Endothelial cell of umbilical vein (primary cell): Measurements from ENCODE around the gene CACNA2D1. TPM values are rescaled to one million over a fixed set of nuclear protein-coding genes. Genes with fewer than 3 reads are reported as not detected.

Source experiments
- BruUV-seq: library from RNA; stranded (reverse); fragments of 400-500 nt; replicated peaks from 2 replicates; lab custom pipeline; 2021; lab: Mats Ljungman, UMichigan
- CTCF ChIA-PET: fragments of 300-600, 350-600 bp; sonication (Branson Sonifier 250); formaldehyde crosslinking; loops from one replicate; lab custom pipeline; 2021; ENCODE audit warnings: antibody characterized with exemption, inconsistent platforms; lab: Charles Lee
- POLR2A ChIA-PET: fragments of 300-600, 350-600 bp; sonication (Branson Sonifier 250); formaldehyde crosslinking; loops from one replicate; lab custom pipeline; 2021; ENCODE audit warnings: antibody characterized with exemption, inconsistent platforms; lab: Charles Lee
- DNase-seq: peaks from one replicate; pipeline ENCODE4 v3.0.0-alpha.2; 2011; ENCODE audit warnings: low read depth, low spot score
- FAIRE-seq: peaks from 2 replicates; lab custom pipeline; 2011; peaks lifted over from hg19 to GRCh38; lab: Jason Lieb, UNC
- H2AFZ ChIP-seq: 2 replicates; pipeline ENCODE4 v1.6.0; 2012; ENCODE audit warnings: low read depth, low read length, control low read depth, inconsistent platforms
- H3K27ac ChIP-seq: 2 replicates; pipeline ENCODE4 v1.5.1; 2011; ENCODE audit warnings: low read depth, mild to moderate bottlenecking, control low read depth, low read length, moderate library complexity; ENCODE audit not compliant: insufficient read depth
- H3K27me3 ChIP-seq, 2 experiments: 2 replicates each; pipeline versions ENCODE4 v1.6.0 to v1.6.1; 2011; ENCODE audit warnings: low read length in 2 of 2, mixed read lengths in 1 of 2; ENCODE audit not compliant: control insufficient read depth in 2 of 2, insufficient read depth in 2 of 2
- H3K36me3 ChIP-seq, 2 experiments: 2 replicates in 1 of 2; 3 replicates in 1 of 2; pipeline ENCODE4 v1.5.1; 2011; ENCODE audit warnings: low read length in 2 of 2, mild to moderate bottlenecking in 1 of 2, moderate library complexity in 1 of 2; ENCODE audit not compliant: control insufficient read depth in 2 of 2, insufficient read depth in 2 of 2; ENCODE audit errors: extremely low read depth in 1 of 2
- H3K4me1 ChIP-seq: 3 replicates; pipeline ENCODE4 v1.5.1; 2011; ENCODE audit warnings: mild to moderate bottlenecking, low read length; ENCODE audit not compliant: control insufficient read depth, insufficient read depth; ENCODE audit errors: extremely low read depth
- H3K4me2 ChIP-seq: 2 replicates; pipeline ENCODE4 v1.6.1; 2011; ENCODE audit warnings: low read length, control low read depth, mixed read lengths; ENCODE audit not compliant: insufficient read depth
- H3K4me3 ChIP-seq, 3 experiments: fragments of 200-600 bp in 1 of 3; sonication (generic), shearing (Covaris generic) in 1 of 3; replicated peaks in 1 of 3; 2 replicates each; pipeline ENCODE4 v1.5.1; 2011 to 2016; ENCODE audit warnings: control low read depth in 3 of 3, low read length in 3 of 3, mild to moderate bottlenecking in 2 of 3, inconsistent platforms in 1 of 3, low read depth in 1 of 3, moderate library complexity in 1 of 3; ENCODE audit not compliant: insufficient read depth in 1 of 3
- H3K79me2 ChIP-seq: 2 replicates; pipeline ENCODE4 v1.6.0; 2012; ENCODE audit warnings: low read length, inconsistent platforms; ENCODE audit not compliant: control insufficient read depth, insufficient read depth
- H3K9ac ChIP-seq: replicated peaks from 2 replicates; pipeline ENCODE3; 2011; ENCODE audit warnings: low read length, control low read depth; ENCODE audit not compliant: insufficient read depth; ENCODE audit errors: extremely low read depth
- H3K9me1 ChIP-seq: replicated peaks from 3 replicates; pipeline ENCODE4 v1.6.0; 2011; ENCODE audit warnings: mild to moderate bottlenecking, low read length; ENCODE audit not compliant: control insufficient read depth, insufficient read depth; ENCODE audit errors: extremely low read depth
- H3K9me3 ChIP-seq: replicated peaks from 2 replicates; pipeline ENCODE4 v1.5.1; 2012; ENCODE audit warnings: low read length, inconsistent platforms; ENCODE audit not compliant: control insufficient read depth, insufficient read depth
- H4K20me1 ChIP-seq: replicated peaks from 2 replicates; pipeline ENCODE3; 2011; ENCODE audit warnings: mild to moderate bottlenecking, low read length; ENCODE audit not compliant: control insufficient read depth, insufficient read depth; ENCODE audit errors: extremely low read depth
- EZH2 ChIP-seq: IDR thresholded peaks from 2 replicates; pipeline ENCODE4 v1.6.1; 2012; ENCODE audit warnings: borderline replicate concordance, low read depth, mild to moderate bottlenecking, moderate library complexity, low read length, inconsistent platforms; ENCODE audit not compliant: severe bottlenecking
- FOS ChIP-seq: IDR thresholded peaks from 2 replicates; pipeline ENCODE4 v1.6.1; 2011; ENCODE audit warnings: mild to moderate bottlenecking, low read length, moderate library complexity, borderline replicate concordance; ENCODE audit not compliant: insufficient read depth
- GATA2 ChIP-seq: IDR thresholded peaks from 2 replicates; pipeline ENCODE4 v1.7.0; 2011; ENCODE audit warnings: low read depth, mild to moderate bottlenecking, moderate library complexity, mixed read lengths, low read length; ENCODE audit not compliant: insufficient read length, insufficient read depth
- JUN ChIP-seq: IDR thresholded peaks from 2 replicates; pipeline ENCODE4 v1.6.1; 2011; ENCODE audit warnings: borderline replicate concordance, low read depth; ENCODE audit not compliant: insufficient read length, insufficient read depth
- MAX ChIP-seq: IDR thresholded peaks from 2 replicates; pipeline ENCODE4 v1.6.1; 2011; ENCODE audit not compliant: insufficient read depth, insufficient read length
- MYC ChIP-seq: IDR thresholded peaks from one replicate; pipeline ENCODE4 v1.6.1; 2011; ENCODE audit warnings: mild to moderate bottlenecking, low read depth, low read length
- POLR2A ChIP-seq: IDR thresholded peaks from 2 replicates; pipeline ENCODE4 v1.6.1; 2012; ENCODE audit warnings: low read depth, mild to moderate bottlenecking, control low read depth, low read length
- POLR2AphosphoS5 ChIP-seq: IDR thresholded peaks from 2 replicates; pipeline ENCODE4 v1.6.1; 2012; ENCODE audit warnings: low read depth, mild to moderate bottlenecking, control low read depth, low read length, moderate library complexity; ENCODE audit not compliant: insufficient read depth
- dilution Hi-C: fragments of 300-500 bp; cut with MboI; formaldehyde crosslinking; loops from one replicate; pipeline ENCODE4 v1.15.0; 2019; ENCODE audit warnings: low sequenced_read_pairs; ENCODE audit not compliant: extremely low pct_ligation_motif_present
- intact Hi-C: fragments of 100-400 bp; cut with micrococcal nuclease; formaldehyde crosslinking; loops from one replicate; pipeline ENCODE4 v1.10.0; 2022
- polyA plus RNA-seq, 4 experiments: library from polyadenylated mRNA; depleted of rRNA in 3 of 4; stranded (reverse) in 3 of 4; unstranded in 1 of 4; fragments of >200 nt; gene quantifications; 2 replicates each; pipeline versions ENCODE4 v1.2.1 to v1.2.3, GENCODE V29; 2011 to 2012; ENCODE audit warnings: missing spikeins in 1 of 4
- total RNA-seq: library from RNA; stranded (reverse); gene quantifications from 2 replicates; pipeline ENCODE4 v1.2.3, GENCODE V29; 2021
- TF ChIP-seq, protein P1 (sequence below), 2 donors: IDR thresholded peaks; 1 replicate in 1 of 2; 2 replicates in 1 of 2; pipeline ENCODE4 v1.5.1; 2011; ENCODE audit warnings: low read length in 2 of 2, mild to moderate bottlenecking in 2 of 2, moderate library complexity in 2 of 2, control low read depth in 1 of 2, inconsistent platforms in 1 of 2, low read depth in 1 of 2; ENCODE audit not compliant: insufficient read depth in 1 of 2; ENCODE audit errors: extremely low read depth in 1 of 2

The CACNA2D1 gene
- total and polyA plus RNA-seq, 2 donors (not counting 3 experiments of a cell fraction or from before 2014, with no cell fraction given): 4.1 to 38.6 TPM

- Histone ChIP-seq H2AFZ (no peak overlapping the region), H3K36me3 (no peaks in the 10 kb centered on the region), H3K4me3 (no peak overlapping the region), H3K9me1 (no peaks in the 10 kb centered on the region), H3K27ac (no peak overlapping the region), H3K27me3 (no peaks in the 10 kb centered on the region), H3K79me2 (no peaks in the 10 kb centered on the region), H3K9ac (no peak overlapping the region), H3K9me3 (no peaks in the 10 kb centered on the region), H3K4me1 (peaks cover 3% of the 10 kb centered on the region), H4K20me1 (no peaks in the 10 kb centered on the region), H3K4me2 (no peak overlapping the region)
- TF ChIP-seq EZH2 (no peak), FOS (no peak), MYC (no peak), POLR2AphosphoS5 (no peak), MAX (no peak), POLR2A (no peak), GATA2 (no peak), JUN (no peak)
- TF ChIP-seq, protein P1, sequence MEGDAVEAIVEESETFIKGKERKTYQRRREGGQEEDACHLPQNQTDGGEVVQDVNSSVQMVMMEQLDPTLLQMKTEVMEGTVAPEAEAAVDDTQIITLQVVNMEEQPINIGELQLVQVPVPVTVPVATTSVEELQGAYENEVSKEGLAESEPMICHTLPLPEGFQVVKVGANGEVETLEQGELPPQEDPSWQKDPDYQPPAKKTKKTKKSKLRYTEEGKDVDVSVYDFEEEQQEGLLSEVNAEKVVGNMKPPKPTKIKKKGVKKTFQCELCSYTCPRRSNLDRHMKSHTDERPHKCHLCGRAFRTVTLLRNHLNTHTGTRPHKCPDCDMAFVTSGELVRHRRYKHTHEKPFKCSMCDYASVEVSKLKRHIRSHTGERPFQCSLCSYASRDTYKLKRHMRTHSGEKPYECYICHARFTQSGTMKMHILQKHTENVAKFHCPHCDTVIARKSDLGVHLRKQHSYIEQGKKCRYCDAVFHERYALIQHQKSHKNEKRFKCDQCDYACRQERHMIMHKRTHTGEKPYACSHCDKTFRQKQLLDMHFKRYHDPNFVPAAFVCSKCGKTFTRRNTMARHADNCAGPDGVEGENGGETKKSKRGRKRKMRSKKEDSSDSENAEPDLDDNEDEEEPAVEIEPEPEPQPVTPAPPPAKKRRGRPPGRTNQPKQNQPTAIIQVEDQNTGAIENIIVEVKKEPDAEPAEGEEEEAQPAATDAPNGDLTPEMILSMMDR (IDR thresholded peaks at IDR 0.05; ENCODE audit: extremely low read depth in 1 of 2, insufficient read depth in 1 of 2, low read depth in 1 of 2, low read length in 2 of 2): no peak
- CTCF ChIA-PET: no interaction called here
- FAIRE-seq: no peak
- POLR2A ChIA-PET: no interaction called here
- intact Hi-C loops (no loop called here), dilution Hi-C loops (no loop called here)
- no TSS peak for BruUV-seq
- DNase-seq: no peak
Measured at GRCh38 chr7:82266081-82266480, 177.5 kb downstream of the CACNA2D1 start.
